Lung (tissue), 12 donors: ENCODE measurements around the gene GRID1. TPM values are rescaled to one million over a fixed set of nuclear protein-coding genes. Genes with fewer than 3 reads are reported as not detected.

Source experiments
- ATAC-seq: fragments of 200-7000 bp; cut with Tn5 transposase; one replicate; pipeline ENCODE4 v1.9.1; 2020; ENCODE audit warnings: moderate number of reproducible peaks; ENCODE audit not compliant: insufficient read depth, low FRiP score
- DNase-seq, 3 donors: peaks; one replicate each; pipeline ENCODE4 v3.0.0-alpha.2; 2013 to 2017
- H3K27ac ChIP-seq, 2 donors: one replicate each; pipeline ENCODE4 v1.5.1; 2013; ENCODE audit warnings: mild to moderate bottlenecking in 2 of 2, moderate library complexity in 2 of 2, control low read depth in 1 of 2, inconsistent platforms in 1 of 2, low read depth in 1 of 2, low read length in 1 of 2
- H3K27me3 ChIP-seq, 3 donors: one replicate each; pipeline ENCODE4 v1.5.1; 2013; ENCODE audit warnings: low read length in 2 of 3; ENCODE audit not compliant: control insufficient read depth in 3 of 3, insufficient read depth in 3 of 3
- H3K36me3 ChIP-seq, 4 donors: one replicate each; pipeline ENCODE4 v1.5.1; 2013; ENCODE audit warnings: low read length in 4 of 4, mild to moderate bottlenecking in 1 of 4, moderate library complexity in 1 of 4; ENCODE audit not compliant: control insufficient read depth in 4 of 4, insufficient read depth in 4 of 4
- H3K4me1 ChIP-seq, 5 donors: one replicate each; pipeline ENCODE4 v1.5.1; 2013; ENCODE audit warnings: low read length in 5 of 5, mild to moderate bottlenecking in 2 of 5, moderate library complexity in 1 of 5; ENCODE audit not compliant: control insufficient read depth in 5 of 5, insufficient read depth in 5 of 5
- H3K4me3 ChIP-seq: one replicate; pipeline ENCODE4 v1.5.1; 2013; ENCODE audit warnings: mild to moderate bottlenecking, control low read depth, moderate library complexity
- H3K9ac ChIP-seq, 2 donors: one replicate each; pipeline ENCODE4 v1.5.1; 2013; ENCODE audit warnings: low read length in 2 of 2, control low read depth in 1 of 2; ENCODE audit not compliant: insufficient read depth in 1 of 2
- H3K9me3 ChIP-seq, 4 donors: one replicate each; pipeline ENCODE4 v1.5.1; 2013; ENCODE audit warnings: low read length in 3 of 4, mild to moderate bottlenecking in 1 of 4, moderate library complexity in 1 of 4; ENCODE audit not compliant: control insufficient read depth in 4 of 4, insufficient read depth in 3 of 4
- CTCF ChIP-seq: IDR thresholded peaks from 2 replicates; pipeline ENCODE4 v1.5.1; 2012; ENCODE audit warnings: mild to moderate bottlenecking; ENCODE audit errors: control extremely low read depth, extremely low read depth
- WGBS, 2 donors: extraction: QIAGEN DNeasy Blood & Tissue Kit; methylation state at CpG; one replicate each; pipeline ENCODE4 v1.1.7; 2013; 5-methylcytosine and 5-hydroxymethylcytosine counted together
- polyA plus RNA-seq, 2 donors: library from polyadenylated mRNA; stranded (reverse); fragments of 200-250 nt; gene quantifications; one replicate each; pipeline ENCODE4 v1.2.1, GENCODE V29; 2013
- total RNA-seq, 2 donors: library from RNA; depleted of rRNA in 1 of 2; stranded (reverse); fragments of >200 nt in 1 of 2; gene quantifications; one replicate each; pipeline ENCODE4 v1.2.1, GENCODE V29; 2014 to 2021
- donor health status: control.
- donor health status: control.
- donor health status: Bipolar disorder and iron deficiency.
- donor health status: healthy.
- donor health status: DM: yes; HTN: yes; CAD: no.

GRID1 gene
- total and polyA plus RNA-seq, 4 donors = 1.1 to 3.6 (median 2.2) TPM

DNA sequence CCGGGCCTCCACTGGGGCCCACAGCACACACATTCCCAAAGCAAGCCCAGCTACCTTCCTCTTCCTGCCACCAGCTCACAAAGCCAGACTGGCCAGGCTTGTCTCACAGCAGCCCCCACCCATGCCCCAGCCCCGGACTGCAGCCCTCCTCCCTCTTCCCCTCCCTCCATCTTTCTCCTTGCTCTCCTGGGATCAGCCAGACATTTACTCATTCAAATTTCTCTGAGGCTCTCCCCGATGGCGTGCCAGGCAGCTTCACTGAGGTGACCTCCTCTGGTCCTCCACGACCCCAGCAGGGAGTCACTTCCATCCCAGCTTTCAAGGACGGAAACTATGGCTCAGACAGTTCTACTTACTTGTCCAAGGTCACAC lies 187.5 kb downstream of the GRID1 start:
- Histone ChIP-seq H3K9ac (no peak overlapping the region), H3K9me3 (no peaks in the 10 kb centered on the region), H3K36me3 (no peaks in the 10 kb centered on the region), H3K4me3 (no peak overlapping the region), H3K27ac (no peak overlapping the region), H3K27me3 (no peaks in the 10 kb centered on the region), H3K4me1 (no peaks in the 10 kb centered on the region)
- no peak for TF ChIP-seq CTCF
- 73 to 83% methylated on average over 6 of the region's 6 CpGs for WGBS, 2 donors
- DNase-seq (no peak), ATAC-seq (no peak)

- no peaks in the 10 kb centered on the region for H3K4me1 ChIP-seq
- no peaks in the 10 kb centered on the region for H3K27me3 ChIP-seq
- DNase-seq = peak; percentile 7 to 33 (median 8)
- no peaks in the 10 kb centered on the region for H3K9me3 ChIP-seq
- H3K36me3 ChIP-seq = no peaks in the 10 kb centered on the region
- H3K27ac ChIP-seq = no peak overlapping the region
- WGBS, 2 donors = 50 to 54% methylated on average over 11 of the region's 11 CpGs
- H3K9ac ChIP-seq = no peak overlapping the region
- TF ChIP-seq CTCF = no peak
- no peak for ATAC-seq
- H3K4me3 ChIP-seq = no peak overlapping the region
Observed at GRCh38 chr10:86178401-86179152, 188.0 kb downstream of the GRID1 start.

- H3K4me3 ChIP-seq = no peak overlapping the region
- WGBS, 2 donors = 81 to 93% methylated on average over 11 of the region's 11 CpGs
- no peak overlapping the region for H3K27ac ChIP-seq
- H3K9ac ChIP-seq = no peak overlapping the region
- no peaks in the 10 kb centered on the region for H3K4me1 ChIP-seq
- no peaks in the 10 kb centered on the region for H3K27me3 ChIP-seq
- H3K36me3 ChIP-seq = no peaks in the 10 kb centered on the region
- no peak for ATAC-seq
- DNase-seq = no peak
- TF ChIP-seq CTCF = no peak
- no peaks in the 10 kb centered on the region for H3K9me3 ChIP-seq
Observed at GRCh38 chr10:86177537-86178155, 188.9 kb downstream of the GRID1 start.
